Suppressor macrophage treated with lipopolysaccharide for 1 hour (primary cell): ENCODE results near the gene TNNI2.
"Not testable (repeated sequence)": the region's sequence is repeated elsewhere in the genome, so short reads cannot be mapped to it uniquely, and the experiment has no call there.

Experiments
- DNase-seq, 3 donors: peaks; one replicate each; pipeline ENCODE4 v3.0.0-alpha.2; 2020 to 2022

Gene TNNI2

GRCh38 chr11:1862588-1863351, 24.0 kb downstream of the TNNI2 start:
- peak; percentile 76 to 80 (median 77) for DNase-seq

- DNase-seq = peak; percentile 91 to 92 (median 92)
These were observed 24.8 kb downstream of the TNNI2 start for GRCh38 chr11:1863352-1864216.

DNA sequence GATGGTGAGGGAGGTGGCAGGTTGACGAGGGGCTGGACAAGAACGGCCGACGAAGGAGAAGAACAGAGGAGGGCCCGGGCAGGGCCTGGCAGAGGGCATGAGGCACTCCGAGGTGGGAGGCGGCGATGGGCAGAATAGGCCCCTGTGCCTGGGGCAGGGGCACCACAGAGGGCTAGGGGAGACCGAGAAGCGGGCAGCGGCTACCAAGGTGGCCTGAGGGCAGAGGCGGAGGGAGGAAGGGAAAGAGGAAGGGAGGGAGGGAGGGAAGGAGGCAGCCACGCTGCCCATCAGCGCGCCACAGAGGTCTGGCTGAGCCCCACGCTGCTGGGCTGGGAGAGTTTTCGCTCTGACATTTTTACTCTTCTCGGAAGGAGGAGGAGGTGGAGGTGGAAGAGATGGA, 25.4 kb downstream of the TNNI2 start:
- DNase-seq = peak in 1 of 3 donors; percentile 52

- no peak for DNase-seq
These were observed 26.3 kb downstream of the TNNI2 start for GRCh38 chr11:1864831-1865665.

DNA sequence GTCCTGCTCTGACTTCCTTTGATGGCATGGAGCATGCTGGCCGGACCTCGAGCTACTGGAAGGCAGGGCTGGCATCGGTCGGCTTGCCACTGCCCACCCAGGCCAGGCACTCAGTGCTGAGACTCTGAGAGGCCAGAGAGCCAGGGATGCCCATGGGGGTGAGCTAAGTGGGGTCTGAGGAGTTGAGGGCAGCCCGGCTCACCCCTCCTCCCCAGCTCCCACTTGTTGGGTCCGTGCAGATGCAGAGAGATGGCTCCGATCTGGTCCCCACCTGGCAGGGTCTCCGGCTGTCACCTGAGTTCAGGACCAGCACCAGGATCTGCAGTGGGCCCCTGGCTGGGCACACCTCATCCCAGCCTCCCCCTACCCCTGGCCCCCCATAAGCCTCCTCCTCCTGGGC, 27.4 kb downstream of the TNNI2 start:
- DNase-seq = no peak

GRCh38 chr11:1866776-1867175, 28.0 kb downstream of the TNNI2 start:
- no peak for DNase-seq

- no peak for DNase-seq
These were observed 28.6 kb downstream of the TNNI2 start for GRCh38 chr11:1867381-1867780.

GRCh38 chr11:1868056-1868635, 29.4 kb downstream of the TNNI2 start:
- DNase-seq = no peak

DNA sequence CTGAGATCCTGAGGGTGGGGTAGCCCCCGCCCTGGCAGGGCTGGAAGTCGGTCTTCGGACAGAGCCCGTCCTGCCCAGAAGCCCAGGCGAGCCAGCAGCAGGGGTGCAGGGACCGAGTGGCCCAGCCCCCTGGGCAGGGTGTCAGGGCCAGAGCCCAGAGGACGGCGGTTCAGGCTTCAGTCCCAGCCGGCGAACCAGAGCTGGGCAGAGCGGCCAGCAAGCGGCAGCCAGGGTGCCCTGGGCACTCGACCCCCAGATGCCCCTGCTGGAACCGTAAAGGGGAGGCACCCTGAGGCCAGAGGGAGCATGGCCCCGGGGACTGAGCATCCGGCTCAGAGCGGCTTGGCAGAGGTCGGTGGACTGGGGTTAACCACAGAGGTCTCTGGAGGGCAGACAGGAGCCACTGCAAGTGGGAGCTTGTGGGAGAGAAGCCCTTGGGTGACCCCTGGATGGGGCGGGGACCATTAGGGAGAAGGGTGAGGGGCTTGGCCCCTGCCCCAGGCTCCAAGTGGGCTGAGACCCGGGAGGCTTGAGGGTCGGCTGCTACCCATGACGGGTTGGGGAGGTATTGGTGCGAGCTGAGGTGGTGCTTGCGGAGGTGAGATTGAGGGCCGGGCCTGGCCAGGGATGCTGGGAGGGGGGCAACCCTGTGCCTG, 30.0 kb downstream of the TNNI2 start:
- DNase-seq = no peak

DNA sequence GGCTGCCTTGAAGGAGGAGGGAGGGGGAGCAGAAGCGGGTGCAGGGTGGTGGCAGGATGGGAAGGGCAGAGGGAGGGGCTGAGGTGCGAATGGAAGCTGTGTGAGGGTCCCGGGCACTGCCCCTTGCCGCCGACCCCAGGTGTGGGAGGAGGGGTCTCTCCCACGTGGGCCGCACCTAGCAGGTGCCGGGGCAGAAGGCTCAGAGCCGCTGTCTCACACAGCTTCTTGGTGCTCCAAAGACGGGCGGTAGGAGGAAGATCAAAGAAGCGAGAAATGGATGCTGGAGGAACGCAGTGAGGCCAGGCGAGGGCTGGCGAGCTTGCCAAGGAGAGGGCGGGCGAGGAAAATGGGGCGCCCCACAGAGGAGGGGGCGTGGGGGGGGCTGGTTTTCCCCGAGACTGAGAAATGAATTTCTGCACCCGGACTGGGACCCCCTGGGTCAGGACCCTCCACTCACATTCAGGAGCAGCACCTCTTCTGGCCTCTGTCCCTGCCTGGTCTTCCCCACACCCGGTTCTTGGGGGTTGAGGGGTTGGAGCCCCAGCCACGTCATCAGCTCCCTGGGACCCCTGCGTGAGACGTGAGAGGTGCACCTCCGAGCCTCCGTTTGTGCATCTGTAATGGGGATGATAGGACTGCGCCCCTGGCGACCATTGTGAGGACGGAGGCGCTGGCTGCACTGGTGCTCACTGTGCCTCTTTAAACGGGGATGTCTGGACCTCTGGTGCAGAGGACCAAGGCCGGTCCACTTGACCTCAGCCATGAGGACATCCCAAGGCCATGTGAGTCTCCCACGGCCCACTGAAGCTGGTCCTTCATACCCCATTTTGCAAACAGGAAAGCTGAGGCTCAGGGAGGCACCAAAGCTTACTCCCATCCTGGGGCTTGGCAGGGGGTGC, 30.9 kb downstream of the TNNI2 start:
- DNase-seq = no peak

- no peak for DNase-seq
These were observed 31.5 kb downstream of the TNNI2 start for GRCh38 chr11:1870326-1870696.

DNA sequence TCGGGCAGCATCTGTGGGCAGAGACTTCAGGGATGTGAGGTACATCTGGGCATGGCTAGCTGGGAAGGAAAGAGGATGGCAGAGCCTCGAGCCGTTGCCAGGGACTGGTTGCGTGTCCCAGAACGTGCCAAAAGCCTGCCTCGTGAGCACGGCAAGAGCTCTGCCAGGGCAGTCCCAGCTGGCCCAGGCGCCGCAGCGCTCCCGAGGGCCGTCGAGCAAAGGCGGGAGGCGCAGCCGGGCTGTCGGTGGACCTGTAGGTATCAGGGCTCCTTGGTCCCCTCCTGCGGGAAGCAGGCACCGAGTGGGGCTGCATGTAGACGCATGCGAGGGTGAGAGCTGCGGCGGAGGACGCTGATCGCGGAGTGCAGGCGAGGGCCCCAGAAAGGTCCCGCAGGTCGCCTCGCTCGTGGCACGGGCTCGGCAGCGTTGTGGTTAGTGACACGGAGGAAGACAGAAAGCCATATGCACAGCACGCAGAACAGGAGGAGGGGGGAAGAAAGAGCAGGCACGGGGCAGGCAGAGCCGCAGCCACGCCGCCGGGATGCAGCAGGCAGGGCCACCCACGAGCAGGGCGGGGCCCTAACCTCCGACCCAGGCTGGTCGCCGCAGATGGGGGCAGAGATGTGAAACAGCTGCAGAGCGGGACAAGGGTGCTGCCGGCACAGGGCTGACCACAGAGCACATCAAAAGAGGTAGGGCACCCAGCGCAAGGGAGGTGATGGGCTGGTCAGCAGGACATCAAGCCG, 32.1 kb downstream of the TNNI2 start:
- DNase-seq = no peak

GRCh38 chr11:1871531-1871930, 32.8 kb downstream of the TNNI2 start:
- no peak for DNase-seq

- DNase-seq = no peak
These were observed 33.6 kb downstream of the TNNI2 start for GRCh38 chr11:1872267-1872985.

- DNase-seq = no peak
These were observed 34.4 kb downstream of the TNNI2 start for GRCh38 chr11:1873048-1873812.

GRCh38 chr11:1873813-1874150, 35.0 kb downstream of the TNNI2 start:
- not testable (repeated sequence) for DNase-seq

DNA sequence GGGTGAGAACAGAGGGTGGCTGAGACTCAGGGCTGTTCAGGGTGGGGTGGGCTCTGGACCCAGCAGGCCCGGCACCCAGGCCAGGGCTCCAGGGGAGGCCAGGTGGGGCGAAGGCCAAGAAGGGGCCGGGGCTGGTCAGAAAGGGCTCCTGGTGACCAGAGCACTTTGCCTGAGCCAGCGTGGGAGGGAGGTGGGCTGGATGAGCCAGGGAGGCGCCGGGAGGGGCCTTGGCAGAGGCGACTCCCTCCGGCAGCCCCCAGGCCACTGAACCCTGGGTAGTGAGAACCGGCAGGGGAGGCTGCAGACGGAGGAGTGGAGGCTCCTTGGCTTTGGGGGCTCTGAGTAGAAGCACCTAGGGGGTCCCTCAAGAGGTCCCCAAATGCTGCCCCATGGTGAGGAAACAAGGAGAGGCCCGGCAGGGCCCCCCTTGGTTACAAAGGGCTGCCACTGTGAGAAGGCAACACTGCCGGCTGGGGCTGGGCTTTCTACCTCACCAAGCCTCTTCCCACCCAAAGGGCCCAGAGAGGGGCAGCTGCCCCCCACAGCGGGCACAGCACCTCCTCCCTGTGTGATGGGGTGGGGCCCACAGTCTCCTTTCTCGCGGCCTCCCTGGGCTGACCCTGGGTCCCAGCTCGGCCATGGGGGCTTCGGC, 35.8 kb downstream of the TNNI2 start:
- not testable (repeated sequence) for DNase-seq

DNA sequence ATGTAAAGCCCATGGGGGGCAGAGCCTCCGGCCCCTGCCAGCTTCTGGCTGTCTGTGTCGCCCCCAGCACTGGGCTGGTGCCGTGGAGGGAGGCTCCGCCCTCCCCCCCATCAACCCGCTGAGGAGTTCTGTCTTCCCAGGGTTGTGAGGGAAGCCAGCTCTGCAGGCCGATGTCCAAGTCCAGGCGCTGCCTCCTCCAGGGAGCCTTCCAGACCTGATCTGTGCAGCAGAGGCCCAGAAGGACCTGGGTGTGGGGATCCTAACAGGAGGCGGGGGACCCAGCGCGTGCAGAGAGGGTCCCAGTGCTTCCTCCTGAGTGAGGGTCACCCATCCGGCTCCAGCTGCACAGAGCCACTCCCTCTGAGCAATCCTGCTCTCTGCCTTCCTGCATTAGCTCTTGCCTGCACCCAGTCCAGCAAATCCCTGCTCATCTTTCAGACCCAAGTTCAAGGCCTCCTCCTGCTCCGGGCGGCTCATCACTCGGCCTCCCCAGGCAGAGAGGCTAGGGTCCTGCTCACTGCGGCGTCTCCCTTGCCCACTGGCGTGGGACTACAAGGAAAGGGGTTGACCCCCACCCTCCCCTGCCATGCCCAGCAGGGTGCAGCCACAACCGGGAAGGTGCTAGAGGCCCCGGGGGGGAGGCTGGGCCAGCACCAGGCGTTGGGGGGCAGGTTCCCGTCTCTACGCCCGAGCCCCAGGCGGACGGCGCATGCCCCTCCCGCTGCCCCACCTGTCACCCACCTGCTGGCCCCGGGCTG, 36.5 kb downstream of the TNNI2 start:
- no peak for DNase-seq
